Breast epithelium (tissue), 4 donors: ENCODE measurements around the gene ITGAL. TPM values are rescaled to one million over a fixed set of nuclear protein-coding genes. Genes with fewer than 3 reads are reported as not detected.

Experiments
- DNase-seq, 2 donors: peaks; one replicate each; pipeline ENCODE4 v3.0.0-alpha.2; 2019; ENCODE audit warnings: low spot score in 2 of 2
- H3K27ac ChIP-seq, 2 donors: fragments of 200-600 bp; sonication (generic) in 1 of 2; one replicate each; pipeline ENCODE4 v1.5.1; 2016 to 2019; ENCODE audit warnings: mild to moderate bottlenecking in 1 of 2
- H3K27me3 ChIP-seq, 2 donors: fragments of 200-600 bp; sonication (generic) in 1 of 2; one replicate each; pipeline versions ENCODE4 v1.5.1 to v1.6.0; 2017 to 2019; ENCODE audit warnings: control low read depth in 1 of 2, mild to moderate bottlenecking in 1 of 2
- H3K36me3 ChIP-seq: fragments of 200-600 bp; one replicate; pipeline ENCODE4 v1.5.1; 2019
- H3K4me1 ChIP-seq, 2 donors: fragments of 200-600 bp; sonication (generic); one replicate each; pipeline ENCODE4 v1.5.1; 2016 to 2019; ENCODE audit warnings: control low read depth in 1 of 2
- H3K4me3 ChIP-seq, 3 donors: fragments of 200-600 bp; sonication (generic); 1 replicate in 2 of 3; 2 replicates in 1 of 3; pipeline ENCODE4 v1.5.1; 2016 to 2019; ENCODE audit warnings: mild to moderate bottlenecking in 3 of 3, moderate library complexity in 2 of 3
- H3K9me3 ChIP-seq, 2 donors: fragments of 200-600 bp; sonication (generic) in 1 of 2; one replicate each; pipeline ENCODE4 v1.5.1; 2016 to 2019; ENCODE audit warnings: control low read depth in 1 of 2
- CTCF ChIP-seq, 3 donors: fragments of 450-650 bp; IDR thresholded peaks; one replicate each; pipeline ENCODE4 v1.5.1; 2016 to 2017; ENCODE audit warnings: antibody characterized with exemption in 3 of 3, mild to moderate bottlenecking in 3 of 3, moderate library complexity in 3 of 3
- POLR2A ChIP-seq: fragments of 450-650 bp; IDR thresholded peaks from one replicate; pipeline ENCODE4 v1.6.1; 2016; ENCODE audit warnings: antibody characterized with exemption, mild to moderate bottlenecking, moderate library complexity
- POLR2AphosphoS5 ChIP-seq, 3 donors: sonication (generic); formaldehyde crosslinking; IDR thresholded peaks; one replicate each; pipeline ENCODE4 v1.6.1; 2017; ENCODE audit warnings: antibody characterized with exemption in 3 of 3
- intact Hi-C: fragments of 100-400 bp; cut with DNase I; formaldehyde crosslinking; loops from one replicate; pipeline ENCODE4 v1.15.1; 2023; ENCODE audit warnings: low total_unique reads
- total RNA-seq, 3 donors: library from RNA; depleted of rRNA; stranded (reverse); fragments of >200 nt; gene quantifications; one replicate each; pipeline ENCODE4 v1.1.0, GENCODE V29; 2016

Gene ITGAL
- total RNA-seq, 3 donors from 2014 or later = 2.3 to 5.7 (median 2.4) TPM

GRCh38 chr16:30444231-30445148 is 28.1 kb upstream of the ITGAL start:
- Histone ChIP-seq H3K4me1 (peaks cover 3 to 12% of the 10 kb centered on the region in 2 donors), H3K27me3 (no peaks in the 10 kb centered on the region), H3K9me3 (no peaks in the 10 kb centered on the region), H3K36me3 (no peaks in the 10 kb centered on the region), H3K27ac (peak overlapping the region; percentile 90 to 97), H3K4me3 (peak overlapping the region; percentile 60 to 93 (median 91))
- TF ChIP-seq POLR2AphosphoS5 (IDR thresholded peaks at IDR 0.05) (no peak), CTCF (IDR thresholded peaks at IDR 0.05) (no peak), POLR2A (no peak)
- no peak for DNase-seq
- intact Hi-C loops = no loop called here

- no peaks in the 10 kb centered on the region for H3K9me3 ChIP-seq
- H3K4me3 ChIP-seq = peak overlapping the region; percentile 60 to 93 (median 91)
- no peak for DNase-seq
- H3K36me3 ChIP-seq = no peaks in the 10 kb centered on the region
- H3K27me3 ChIP-seq = no peaks in the 10 kb centered on the region
- peak overlapping the region; percentile 90 to 97 for H3K27ac ChIP-seq
- TF ChIP-seq POLR2AphosphoS5 (IDR thresholded peaks at IDR 0.05) (no peak), POLR2A (no peak), CTCF (IDR thresholded peaks at IDR 0.05) (no peak)
- intact Hi-C loops = no loop called here
- peaks cover 3 to 12% of the 10 kb centered on the region in 2 donors for H3K4me1 ChIP-seq
These were observed 27.5 kb upstream of the ITGAL start for GRCh38 chr16:30445149-30445407.

GRCh38 chr16:30445408-30446202 is 26.9 kb upstream of the ITGAL start, which contains the start of gene SEPHS2:
TSS of gene SEPHS2 (minus strand) at chr16:30445874. CDS start at chr16:30445727, 147 bp downstream.
- intact Hi-C loops = no loop called here
- peak; percentile 95 to 97 for DNase-seq
- peak; percentile 78 for TF ChIP-seq POLR2A
- TF ChIP-seq CTCF (IDR thresholded peaks at IDR 0.05) = peak in 1 of 3 donors; percentile 35
- peak; percentile 80 to 90 (median 85) for TF ChIP-seq POLR2AphosphoS5 (IDR thresholded peaks at IDR 0.05)

DNA sequence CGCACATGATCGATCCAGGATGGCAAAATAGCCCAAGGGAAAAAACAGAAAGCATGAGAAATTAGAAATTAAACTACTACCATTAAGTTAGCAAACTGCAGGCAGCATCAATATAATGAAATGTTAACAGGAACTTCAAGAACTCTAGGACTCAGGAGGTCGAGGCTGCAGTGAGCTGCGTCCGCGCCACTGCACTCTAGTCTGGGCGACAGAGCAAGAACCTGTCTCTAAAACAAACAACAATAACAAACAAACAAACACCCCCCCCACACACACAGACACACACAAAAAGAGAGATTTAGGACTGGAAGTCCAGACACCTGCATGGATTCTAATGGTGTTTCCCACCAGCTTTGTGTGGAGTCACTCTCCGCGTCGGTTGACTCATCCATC is 26.3 kb upstream of the ITGAL start:
- intact Hi-C loops = no loop called here
- no peak for DNase-seq
- H3K4me3 ChIP-seq = peak overlapping the region; percentile 60 to 93 (median 91)
- no peaks in the 10 kb centered on the region for H3K27me3 ChIP-seq
- H3K4me1 ChIP-seq = peaks cover 3 to 12% of the 10 kb centered on the region in 2 donors
- TF ChIP-seq POLR2AphosphoS5 (IDR thresholded peaks at IDR 0.05) (no peak), POLR2A (no peak), CTCF (IDR thresholded peaks at IDR 0.05) (no peak)
- no peaks in the 10 kb centered on the region for H3K9me3 ChIP-seq
- no peaks in the 10 kb centered on the region for H3K36me3 ChIP-seq
- peak overlapping the region; percentile 90 to 97 for H3K27ac ChIP-seq

More at GRCh38 chr16:30445408-30446202, 26.9 kb upstream of the ITGAL start, which contains the start of gene SEPHS2:
- Histone ChIP-seq H3K27ac (peak within 1 kb of the TSS; percentile 90 to 97), H3K9me3 (no peaks in the 10 kb centered on the region), H3K27me3 (no peaks in the 10 kb centered on the region), H3K36me3 (no peaks in the 10 kb centered on the region), H3K4me3 (peak within 1 kb of the TSS; percentile 60 to 93 (median 91)), H3K4me1 (peaks cover 3 to 12% of the 10 kb centered on the region in 2 donors)
